Epithelial cell of prostate (primary cell): ENCODE measurements around the gene NALCN.

ENCODE experiments used
- DNase-seq: peaks from one replicate; pipeline ENCODE4 v3.0.0-alpha.2; 2011; ENCODE audit warnings: low read depth, low spot score
- H3K27ac ChIP-seq: fragments of 450-650 bp; 2 replicates; pipeline ENCODE4 v1.5.1; 2017; ENCODE audit warnings: mild to moderate bottlenecking

Gene NALCN

DNA sequence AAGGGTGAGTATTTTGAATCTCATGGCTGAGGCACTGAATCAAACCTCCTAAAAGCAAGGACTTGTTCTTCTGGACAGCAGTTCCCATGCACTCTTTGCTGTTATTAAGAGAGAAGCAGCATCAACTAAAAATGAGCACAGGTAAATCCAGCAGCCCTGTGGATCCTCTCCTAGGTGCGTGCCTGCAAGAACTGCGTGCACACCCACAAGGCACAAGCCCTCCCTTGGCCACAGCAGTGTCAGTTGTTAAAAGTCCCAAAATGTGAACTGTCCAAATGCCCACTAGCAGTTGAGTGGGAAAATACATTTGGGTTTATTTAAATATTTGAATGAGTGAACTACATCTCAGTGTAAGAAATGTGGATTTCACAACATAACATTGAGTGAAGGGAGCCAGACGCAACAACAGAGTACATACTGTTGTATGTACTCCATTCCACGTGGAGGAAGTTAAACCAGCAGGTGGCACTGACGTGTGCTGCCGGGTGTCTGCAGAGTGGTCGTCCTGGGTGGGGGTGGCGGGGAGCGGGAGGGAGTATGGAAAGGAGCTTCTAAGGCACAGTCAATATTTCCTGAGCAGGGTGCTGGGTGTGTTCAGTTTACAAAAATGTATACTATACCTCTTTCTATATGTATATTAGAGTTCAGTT lies 266.4 kb downstream of the NALCN start:
- no peak for DNase-seq
- no peak overlapping the region for H3K27ac ChIP-seq

DNA sequence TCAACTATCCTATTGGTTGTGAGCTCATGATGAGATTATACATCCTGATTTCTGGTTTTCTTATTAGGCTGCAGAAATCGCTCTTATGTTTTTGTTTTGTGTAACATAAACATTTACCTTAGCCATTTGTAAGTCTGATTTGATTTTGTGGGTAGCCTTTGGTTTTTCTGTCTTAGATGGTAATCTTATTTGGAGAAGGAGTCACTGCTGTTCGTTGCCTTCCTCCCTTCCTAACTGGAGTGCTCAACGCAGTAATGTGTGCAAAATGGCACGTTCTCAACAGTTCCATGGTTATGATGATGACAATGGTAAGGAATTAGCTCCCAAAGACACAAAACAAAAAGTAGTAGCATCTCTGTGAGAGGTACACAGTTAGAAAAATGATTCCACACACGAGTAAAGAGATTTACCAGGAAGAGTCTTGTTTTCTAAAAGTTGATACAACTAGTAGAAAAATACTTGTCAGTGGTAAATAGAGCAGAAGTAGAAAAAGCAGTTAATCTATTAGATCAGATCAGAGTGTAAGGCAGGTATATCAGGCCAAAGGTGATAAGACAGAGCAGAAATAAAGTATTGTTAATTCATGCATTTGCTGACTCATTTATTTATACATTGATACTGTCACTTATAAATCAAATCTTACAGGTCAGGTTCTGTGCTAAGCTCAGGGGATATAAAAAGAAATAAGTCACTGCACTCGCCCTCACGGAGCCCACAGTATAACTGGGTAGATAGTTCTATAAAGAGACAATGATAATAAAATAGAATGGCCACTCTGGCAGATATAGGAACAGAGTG lies 270.0 kb downstream of the NALCN start:
- DNase-seq: no peak
- no peak overlapping the region for H3K27ac ChIP-seq

DNA sequence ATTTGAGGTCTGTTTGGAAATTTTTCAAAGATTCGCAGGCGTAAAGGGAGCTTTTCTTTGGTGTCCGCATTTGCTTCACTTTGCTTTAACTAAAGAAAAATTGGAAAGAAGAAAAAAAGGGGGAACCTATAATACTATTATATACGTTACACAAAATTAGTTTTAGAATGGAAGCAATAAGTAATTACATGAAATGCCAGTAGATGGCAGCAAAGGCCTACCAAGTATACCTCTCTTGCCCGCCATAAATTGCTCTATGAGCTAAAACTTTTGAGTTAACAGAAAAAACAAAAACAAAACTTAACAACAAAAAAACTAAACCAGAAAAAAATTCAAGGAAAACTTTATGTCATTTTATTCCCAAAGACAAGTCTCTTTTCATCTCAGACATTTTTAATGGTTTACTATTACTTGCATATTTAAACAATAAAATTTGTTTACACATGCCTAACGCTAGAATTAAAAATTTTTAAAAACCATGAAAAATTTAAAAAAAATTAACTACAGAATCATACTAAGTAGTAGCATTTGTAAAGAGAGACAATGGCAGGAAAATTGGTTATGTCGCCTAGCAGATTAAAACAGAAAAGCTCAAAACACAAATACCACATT lies 271.4 kb downstream of the NALCN start:
- no peak overlapping the region for H3K27ac ChIP-seq
- DNase-seq: no peak

DNA sequence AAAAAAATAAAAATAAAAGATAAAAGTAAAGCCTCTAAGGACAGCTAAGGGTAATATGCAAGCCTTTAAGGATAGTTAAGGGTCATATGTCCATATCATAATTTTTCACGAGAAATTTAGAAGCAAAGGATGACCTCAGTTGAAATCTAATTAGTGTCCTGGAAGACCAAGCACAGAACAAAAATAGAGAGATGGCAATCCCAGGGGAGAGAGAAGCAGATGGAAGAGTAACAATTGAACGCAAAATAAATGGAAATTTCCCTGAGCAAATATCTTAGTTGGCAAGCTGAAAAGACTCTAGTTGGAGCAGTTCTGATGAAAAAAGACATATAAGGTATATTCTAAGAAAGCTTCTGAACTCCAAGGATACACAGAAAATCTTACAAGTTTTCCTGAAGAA lies 275.4 kb downstream of the NALCN start:
- no peak for DNase-seq
- no peak overlapping the region for H3K27ac ChIP-seq

DNA sequence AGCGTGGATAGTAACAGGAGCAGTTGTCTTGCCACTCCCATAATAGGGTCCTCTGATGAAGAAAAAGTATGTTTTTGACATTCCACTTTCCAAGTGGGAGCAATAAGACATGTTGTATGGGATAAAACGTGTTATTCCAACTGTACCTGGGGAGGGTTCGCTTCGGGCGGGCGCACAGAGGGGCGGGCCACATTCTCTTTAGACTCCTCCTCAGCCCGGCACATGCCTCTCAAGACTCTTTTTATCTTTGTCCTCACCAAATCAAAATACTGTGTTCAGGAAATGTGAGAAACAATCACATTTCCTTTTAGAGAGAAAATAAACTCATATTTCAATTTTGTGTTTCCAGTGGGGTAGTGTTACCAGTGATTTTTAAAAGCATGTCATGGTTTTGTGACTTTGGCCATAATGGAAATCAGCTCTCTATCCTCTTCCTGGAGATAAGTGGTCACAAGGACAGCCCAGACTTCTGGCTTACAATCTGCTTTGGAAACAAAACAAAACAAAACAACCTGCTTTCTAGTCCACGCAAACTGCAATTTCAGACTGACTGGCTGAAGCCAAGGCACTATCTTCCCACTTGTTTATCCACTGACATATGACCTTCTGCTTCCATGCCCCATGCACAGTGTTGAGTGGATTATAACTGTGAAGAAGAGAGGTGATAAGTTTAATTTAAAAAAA lies 276.1 kb downstream of the NALCN start:
- DNase-seq: no peak
- H3K27ac ChIP-seq: no peak overlapping the region

DNA sequence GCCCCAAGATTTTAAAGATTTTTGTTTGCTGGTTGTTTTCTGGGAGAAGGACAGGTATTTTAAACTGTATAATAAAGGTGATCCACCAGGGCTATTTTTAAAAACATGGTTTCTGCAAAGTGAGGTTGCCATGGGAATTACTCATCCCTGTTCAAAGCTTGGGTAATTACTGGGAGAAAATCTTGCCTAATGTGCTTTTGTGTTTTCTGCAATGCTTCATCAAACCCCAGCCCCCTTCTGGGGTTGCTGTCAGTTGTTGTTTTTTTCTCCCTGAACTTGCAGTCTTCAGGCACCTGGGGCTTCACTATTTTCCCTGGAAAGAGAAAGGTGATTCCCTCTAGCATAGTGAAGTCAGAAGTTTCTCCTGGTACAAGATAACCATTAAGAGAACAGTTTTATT lies 277.2 kb downstream of the NALCN start:
- H3K27ac ChIP-seq: no peak overlapping the region
- DNase-seq: no peak

DNA sequence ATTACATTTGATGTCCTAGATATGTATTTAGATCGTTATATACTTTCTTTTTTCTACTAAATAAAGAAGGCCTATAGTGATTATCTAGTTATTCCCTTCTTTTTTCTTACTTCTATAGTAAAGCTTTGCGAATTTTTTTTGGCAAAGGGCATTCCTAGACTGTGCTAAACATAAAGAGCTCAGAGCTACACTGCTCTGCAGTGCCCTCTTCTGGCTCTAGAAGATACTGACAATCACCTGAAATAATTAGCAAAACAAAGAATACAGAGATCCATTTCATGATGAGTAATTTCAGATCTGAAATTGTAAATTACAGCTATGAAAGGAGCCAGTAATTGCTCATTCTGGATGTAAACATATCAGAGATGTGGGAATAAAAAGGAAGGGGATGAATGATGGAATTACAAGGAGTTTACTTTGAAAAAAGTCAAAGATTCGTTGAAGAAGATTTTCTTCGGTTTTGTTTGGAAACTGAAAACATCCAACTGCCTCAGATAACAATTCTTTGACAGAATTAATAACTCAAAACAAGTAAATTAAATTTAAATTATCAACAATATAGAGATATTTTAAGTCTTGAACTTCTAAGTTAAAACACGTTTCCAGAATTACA lies 288.5 kb downstream of the NALCN start:
- no peak for DNase-seq
- no peak overlapping the region for H3K27ac ChIP-seq

DNA sequence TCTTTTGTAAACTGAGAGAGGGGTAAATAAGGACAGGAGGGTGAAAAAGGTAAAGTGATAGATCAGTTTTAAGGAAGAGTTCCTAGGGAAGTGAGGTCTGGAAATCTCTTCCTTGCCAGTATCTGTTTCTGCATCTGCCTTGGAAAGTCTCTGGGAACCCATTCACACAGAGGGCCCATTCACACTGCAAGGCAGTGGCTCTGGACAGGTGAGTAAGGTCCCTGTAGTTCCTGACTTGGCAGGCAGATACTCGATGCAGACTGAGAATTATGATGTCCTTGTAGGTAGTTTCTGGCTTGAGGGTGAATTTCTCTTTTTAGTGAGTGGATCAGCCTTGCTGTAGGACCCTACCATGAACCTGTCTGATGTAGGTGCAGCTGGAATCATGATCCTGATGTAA lies 293.3 kb downstream of the NALCN start:
- no peak overlapping the region for H3K27ac ChIP-seq
- DNase-seq: no peak

DNA sequence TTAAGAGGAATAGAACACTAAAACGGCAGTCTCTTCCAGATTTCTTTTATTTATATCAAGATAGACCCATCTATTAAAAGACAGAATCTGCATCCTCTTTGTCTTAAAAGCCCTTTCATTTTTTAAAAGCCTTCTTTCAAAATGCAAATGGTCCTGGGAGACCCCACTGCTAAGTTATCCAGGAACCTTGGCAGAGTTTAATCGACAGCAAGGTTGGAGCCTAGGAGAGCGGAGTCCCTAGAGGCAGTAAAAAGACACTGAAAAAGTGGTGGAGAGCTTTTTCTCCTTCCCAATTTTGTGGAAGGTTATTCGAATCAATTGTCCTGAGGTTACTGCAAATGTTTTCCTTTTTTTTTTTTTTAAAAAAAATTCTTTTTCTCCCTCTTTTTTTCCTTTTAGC lies 294.7 kb downstream of the NALCN start:
- H3K27ac ChIP-seq: no peak overlapping the region
- no peak for DNase-seq

DNA sequence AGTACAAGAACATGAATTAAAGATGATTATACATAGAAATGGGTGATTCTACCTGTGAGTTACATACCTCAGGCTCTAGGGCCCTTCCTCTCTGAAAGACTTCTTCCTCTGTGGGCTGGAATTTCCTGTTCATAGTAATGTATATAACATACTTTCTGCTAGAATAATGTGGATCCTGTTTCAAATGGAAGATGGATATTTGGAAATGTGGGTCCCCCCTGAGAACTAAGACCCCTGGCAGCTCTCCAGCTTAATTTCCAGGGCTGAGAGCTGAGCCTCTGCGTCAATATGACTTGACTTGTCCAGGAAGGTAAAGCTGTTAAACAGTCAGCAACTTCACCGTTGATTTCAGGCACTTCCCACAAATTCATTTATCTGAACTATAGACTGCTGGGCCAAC lies 296.3 kb downstream of the NALCN start:
- DNase-seq: no peak
- H3K27ac ChIP-seq: no peak overlapping the region

DNA sequence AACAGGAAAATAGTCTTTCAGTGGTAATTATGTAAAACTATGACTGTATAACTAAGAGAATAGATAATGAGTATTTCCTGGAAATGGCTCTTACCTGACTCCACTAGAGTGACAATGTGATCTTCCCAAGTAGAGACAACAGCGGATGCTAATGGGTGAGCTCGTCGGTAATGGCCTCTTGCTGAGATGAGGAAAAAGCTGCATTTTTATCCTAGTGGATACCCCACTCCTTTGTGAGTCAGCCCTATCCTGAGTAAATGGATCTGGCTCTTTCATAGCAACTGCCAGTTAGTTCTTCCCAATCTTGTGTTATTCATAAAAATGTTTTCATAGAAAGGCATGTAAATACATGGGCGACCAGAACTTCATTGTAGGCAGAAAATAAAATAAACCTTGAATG lies 299.5 kb downstream of the NALCN start:
- no peak for DNase-seq
- no peak overlapping the region for H3K27ac ChIP-seq

DNA sequence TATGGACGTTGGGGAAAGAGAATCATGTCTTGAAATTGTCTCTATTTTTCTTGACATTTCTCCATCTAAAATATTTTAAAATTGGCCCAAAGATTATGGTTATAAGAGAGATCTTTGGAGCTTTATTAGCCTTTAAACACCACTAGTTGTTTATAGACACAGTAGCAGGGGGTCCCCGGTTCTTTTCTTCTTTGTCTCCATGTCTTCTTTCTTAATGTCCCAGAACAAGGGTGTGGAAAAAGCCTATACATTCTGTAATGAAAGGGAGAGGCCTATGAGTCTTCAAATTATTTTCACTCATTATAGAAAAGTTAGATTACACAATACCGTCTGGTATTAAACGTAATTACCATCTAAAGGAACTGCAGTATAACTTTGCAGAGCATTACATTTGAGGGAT lies 300.0 kb downstream of the NALCN start:
- H3K27ac ChIP-seq: no peak overlapping the region
- no peak for DNase-seq

DNA sequence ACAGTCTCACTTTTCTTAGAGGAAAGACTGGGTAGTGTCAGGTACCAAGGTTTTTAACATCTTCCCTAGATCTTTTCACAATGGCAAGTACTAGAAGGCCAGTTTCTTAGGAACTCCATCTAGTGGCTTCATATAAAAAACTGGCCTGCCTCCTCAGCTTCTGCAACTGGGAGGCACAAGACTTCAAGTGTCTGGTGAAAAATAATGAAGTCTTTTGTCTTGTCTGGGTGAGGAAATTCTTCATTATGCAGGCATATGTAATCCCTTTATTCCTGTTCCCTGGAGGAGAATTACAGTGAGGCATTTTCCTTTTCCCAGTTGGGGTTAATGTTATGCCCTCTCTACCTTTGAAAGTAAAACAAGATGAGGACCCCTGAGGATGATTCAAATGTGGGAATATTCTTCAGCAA lies 300.5 kb downstream of the NALCN start:
- no peak overlapping the region for H3K27ac ChIP-seq
- DNase-seq: no peak

DNA sequence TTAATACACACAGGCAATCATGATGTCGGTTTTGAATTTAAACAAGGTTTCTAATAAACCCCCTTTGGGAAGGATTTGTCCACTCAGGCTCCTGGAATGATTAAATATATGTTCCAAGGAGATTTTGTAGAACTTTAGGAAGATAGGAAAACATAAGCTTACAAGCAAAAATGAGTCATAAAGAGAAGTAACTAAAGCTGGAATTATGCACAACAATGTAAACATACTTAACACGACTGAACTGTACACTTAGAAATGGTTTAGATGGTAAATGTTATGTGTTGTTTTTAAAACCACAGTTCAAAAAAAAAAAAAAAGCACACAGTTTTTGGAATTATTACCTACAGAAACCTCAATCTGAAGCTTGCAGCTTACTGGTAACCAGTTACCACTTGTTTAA lies 304.4 kb downstream of the NALCN start:
- no peak for DNase-seq
- H3K27ac ChIP-seq: no peak overlapping the region

DNA sequence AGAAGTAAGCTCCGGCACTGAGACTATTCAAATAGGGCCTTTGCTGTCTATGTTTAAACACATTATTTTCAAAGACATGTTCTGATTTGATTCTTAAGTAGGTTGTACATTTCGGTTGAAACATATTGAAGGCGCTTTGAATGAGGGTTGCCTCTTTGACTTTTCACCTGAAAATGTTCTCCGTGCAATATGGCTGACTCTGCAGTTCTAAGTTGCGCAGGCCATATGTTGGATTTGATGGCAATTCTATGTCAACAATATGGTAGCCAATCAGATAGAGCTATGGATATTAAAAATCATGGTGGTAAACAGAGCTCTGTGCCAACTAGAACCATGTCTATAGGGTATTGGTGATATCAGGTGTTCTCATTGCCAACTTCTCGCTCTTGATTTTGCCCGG lies 307.3 kb downstream of the NALCN start:
- no peak for DNase-seq
- H3K27ac ChIP-seq: no peak overlapping the region

DNA sequence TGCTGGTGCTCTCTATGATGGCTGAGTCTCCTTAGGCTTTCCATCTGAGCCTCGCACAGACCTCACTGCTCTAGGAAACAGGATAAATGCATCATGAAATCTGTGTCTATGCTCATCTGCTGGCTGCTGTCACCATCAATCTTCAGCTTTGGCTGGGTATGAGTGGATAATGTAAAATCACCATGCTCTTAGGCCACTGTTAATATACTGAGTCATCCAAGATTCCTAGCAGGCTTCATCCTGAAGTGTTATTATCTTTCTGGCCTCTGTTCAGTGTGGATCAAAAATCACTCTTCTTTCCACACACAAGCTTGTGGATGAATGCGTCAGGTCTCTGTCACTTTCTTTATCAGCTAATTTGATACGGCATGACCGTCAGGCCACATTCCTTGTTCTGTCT lies 317.4 kb downstream of the NALCN start:
- DNase-seq: no peak
- no peak overlapping the region for H3K27ac ChIP-seq

DNA sequence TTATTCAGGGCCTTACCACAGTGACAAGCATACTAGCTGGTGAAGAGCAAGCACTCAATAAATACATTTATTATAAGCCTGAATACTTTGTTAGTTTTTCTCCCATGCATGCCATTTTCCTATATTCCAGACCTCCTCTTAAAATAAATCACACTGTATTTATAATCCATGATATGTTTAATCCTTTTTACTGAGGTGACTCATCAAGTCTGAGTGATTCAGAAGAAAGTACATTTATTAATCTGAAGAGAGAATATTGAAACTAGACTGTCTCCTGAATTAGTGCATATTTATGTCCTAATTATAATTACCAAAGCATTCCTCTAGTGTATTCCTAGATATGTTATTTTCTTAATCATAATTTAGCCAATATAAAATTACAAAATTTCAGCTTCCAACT lies 323.3 kb downstream of the NALCN start:
- DNase-seq: no peak
- H3K27ac ChIP-seq: no peak overlapping the region

DNA sequence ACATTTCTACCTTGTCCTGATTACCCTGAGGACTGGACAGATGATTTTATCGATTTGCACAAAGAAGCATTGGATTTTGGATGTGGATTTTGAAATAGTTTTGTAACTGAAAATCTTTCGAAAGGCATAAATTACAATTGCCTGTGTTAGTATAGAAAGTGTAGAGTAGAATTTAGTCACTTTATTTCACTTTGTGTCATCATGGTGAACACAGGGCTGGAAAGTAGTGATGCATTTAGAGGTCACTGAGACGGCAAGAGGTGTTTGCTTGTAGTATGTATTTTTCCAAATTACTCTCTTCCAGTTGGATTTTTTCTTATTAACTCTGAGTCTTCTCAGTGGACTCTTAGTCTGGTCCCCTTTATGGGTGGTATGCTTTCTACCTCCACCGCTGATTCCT lies 326.0 kb downstream of the NALCN start:
- H3K27ac ChIP-seq: no peak overlapping the region
- DNase-seq: no peak

DNA sequence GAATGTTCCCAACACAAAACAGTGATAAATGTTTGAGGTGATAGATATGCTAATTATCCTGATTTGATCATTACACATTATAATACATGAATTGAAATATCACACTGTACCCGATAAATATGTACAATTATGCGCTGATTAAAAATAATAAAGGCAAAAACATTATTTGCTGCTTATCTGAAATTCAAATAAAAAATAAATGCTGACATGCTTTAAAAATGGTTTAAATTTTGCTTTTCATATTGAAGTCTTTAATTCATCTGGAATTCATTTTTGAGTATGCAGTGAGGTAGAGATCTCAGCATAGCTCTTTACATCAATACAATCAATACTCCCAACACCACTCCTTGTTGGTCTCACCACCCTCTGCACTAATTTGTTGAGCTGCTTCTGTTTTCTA lies 330.8 kb downstream of the NALCN start:
- no peak for DNase-seq
- no peak overlapping the region for H3K27ac ChIP-seq

DNA sequence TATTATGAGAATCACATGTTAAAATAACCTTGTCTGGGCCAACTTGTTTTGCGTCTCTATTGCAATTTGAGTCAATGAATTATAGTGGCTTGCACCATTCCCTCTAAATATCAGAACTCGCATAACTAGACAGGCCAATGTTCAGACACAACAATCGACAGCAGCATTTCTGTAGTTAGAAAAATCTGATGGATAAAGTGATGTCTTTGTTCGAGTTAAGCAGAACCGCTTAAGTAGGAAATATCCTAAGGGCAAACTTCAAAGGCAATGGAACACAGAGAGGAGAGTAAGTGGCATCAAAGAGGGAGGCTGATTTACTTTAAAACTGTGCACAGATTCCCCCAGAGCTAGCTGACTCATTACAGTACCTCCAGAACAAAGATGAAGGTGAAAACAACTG lies 333.9 kb downstream of the NALCN start:
- no peak for DNase-seq
- H3K27ac ChIP-seq: no peak overlapping the region

DNA sequence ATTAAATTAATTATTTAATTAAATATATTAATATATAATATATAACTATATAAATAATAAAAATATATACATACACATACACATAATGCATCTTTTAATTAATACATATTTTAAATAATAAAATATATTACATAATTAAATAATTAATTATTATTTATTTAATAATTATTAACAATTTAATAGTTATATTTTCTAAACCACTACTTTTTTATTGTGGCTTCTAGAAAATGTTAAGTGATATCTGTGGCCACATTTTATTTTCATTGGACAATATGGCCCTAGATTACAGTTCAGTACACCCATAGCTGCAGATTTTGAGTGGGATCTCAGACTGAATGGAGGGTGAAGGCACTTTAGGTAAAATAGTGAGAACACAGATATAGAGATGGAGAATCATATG lies 335.7 kb downstream of the NALCN start:
- no peak for DNase-seq
- H3K27ac ChIP-seq: no peak overlapping the region
